GM18868 (cell line): ENCODE data around the gene ZNF32.
"Not testable (repeated sequence)": the region's sequence is repeated elsewhere in the genome, so short reads cannot be mapped to it uniquely, and the experiment has no call there.

ENCODE experiments used
- ATAC-seq: cut with Tn5 transposase; IDR thresholded peaks from one replicate; pipeline ENCODE4 v1.9.1; 2021; ENCODE audit warnings: mild to moderate bottlenecking, moderate library complexity; ENCODE audit not compliant: unreplicated experiment

ZNF32 gene

DNA sequence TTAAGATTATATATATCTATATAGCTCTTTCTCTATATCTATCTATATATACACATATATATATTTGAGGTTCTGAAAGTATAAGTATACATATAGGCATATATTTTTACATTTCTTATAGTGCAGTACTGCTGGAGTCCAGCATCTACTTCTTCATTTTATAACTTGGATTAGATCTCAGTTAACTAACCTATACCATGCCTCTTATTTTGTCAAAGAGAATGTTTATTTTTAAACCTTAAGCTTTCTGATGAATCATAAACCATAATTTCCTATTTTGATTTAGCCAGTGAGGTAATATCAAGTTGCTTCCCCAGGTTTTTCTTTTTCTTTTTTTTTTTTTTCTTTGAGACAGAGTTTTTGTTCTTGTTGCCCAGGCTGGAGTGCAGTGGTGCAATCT lies 8.1 kb downstream of the ZNF32 start:
- ATAC-seq = no peak

DNA sequence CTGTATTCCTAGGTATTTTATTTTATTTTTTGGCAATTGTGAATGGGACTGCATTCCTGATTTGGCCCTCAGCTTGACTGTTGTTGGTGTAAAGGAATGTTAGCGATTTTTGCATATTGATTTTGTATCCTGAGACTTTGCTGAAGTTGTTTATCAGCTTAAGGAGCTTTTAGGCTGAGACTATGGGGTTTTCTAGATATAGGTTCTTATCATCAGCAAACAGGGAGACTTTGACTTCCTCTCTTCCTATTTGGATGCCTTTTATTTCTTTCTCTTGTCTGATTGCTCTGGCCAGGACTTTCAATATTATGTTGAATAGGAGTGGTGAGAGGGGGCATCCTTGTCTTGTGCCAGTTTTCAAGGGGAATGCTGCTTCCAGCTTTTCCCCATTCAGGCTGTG lies 12.9 kb downstream of the ZNF32 start:
- ATAC-seq = not testable (repeated sequence)

DNA sequence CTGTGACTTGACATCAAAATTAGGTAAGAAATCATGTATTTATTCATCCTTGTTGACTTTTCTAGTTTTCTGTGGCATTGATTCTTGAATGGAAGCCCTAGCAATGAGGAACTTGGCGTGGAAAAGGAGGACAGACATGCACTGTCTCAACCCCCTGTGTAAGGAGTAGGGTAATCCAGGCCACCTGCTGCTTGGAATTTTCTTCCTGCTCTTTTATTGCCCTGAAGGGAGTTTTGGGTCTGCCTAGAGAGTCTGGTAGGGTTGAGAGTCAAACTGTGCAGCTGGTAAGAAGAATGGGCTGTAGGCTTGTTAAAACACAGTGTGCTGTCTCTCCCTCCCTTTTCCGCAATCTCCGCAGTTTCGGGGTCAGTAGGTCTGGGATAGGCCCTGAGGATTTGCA lies 19.7 kb downstream of the ZNF32 start:
- ATAC-seq = no peak

DNA sequence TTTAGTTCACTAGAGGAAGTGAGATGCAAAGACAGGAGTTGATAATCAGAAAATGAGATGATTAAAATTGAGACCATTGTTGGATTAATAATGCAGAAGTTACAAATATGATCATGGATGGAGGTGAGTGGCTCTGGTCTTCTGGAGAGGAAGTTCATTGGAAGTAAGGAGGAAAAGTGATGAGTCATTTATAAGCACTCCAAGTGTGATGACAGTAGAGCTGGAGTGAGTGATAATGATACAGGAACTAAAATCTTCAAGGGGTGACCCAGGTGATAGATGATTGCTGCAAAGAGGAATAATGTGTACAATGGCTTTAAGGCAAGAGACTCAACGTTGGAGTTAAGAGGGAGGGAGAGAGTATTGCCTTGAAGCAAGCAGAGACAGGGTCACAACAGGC lies 20.7 kb downstream of the ZNF32 start:
- ATAC-seq = no peak

DNA sequence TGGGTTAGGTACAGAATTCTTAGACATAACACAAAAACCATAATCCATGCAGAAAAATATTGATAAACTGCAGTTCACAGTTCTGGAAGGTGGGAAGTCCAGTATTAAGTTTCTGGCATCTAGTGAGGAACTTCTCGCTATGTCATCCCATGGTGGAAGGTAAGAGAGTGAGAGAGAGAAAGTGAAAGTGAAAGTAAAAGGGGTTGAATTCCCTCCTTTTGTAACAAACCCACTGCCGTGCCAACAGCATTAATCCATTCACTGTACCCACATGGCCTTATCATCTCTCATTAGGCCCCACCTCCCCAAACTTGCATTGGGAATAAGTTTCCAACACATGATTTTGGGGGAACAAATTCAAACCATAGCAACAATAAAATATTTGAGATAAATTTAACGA lies 25.3 kb downstream of the ZNF32 start:
- ATAC-seq = no peak

DNA sequence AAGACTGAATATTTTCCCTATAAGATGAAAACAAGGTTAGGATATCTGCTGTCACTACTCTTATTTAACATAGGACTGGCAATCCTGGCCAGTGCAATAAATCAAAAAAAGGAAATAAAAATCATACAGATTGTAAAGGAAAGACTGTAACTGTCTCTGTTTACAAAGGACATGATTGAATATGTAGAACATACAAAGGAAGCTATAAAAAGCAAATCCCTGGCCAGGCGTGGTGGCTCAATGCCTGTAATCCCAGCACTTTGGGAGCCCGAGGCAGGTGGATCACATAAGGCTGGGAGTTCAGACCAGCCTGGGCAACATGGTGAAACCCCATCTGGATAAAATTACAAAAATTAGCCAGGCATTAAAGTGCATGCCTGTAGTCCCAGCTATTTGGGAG lies 26.6 kb downstream of the ZNF32 start:
- no peak for ATAC-seq

DNA sequence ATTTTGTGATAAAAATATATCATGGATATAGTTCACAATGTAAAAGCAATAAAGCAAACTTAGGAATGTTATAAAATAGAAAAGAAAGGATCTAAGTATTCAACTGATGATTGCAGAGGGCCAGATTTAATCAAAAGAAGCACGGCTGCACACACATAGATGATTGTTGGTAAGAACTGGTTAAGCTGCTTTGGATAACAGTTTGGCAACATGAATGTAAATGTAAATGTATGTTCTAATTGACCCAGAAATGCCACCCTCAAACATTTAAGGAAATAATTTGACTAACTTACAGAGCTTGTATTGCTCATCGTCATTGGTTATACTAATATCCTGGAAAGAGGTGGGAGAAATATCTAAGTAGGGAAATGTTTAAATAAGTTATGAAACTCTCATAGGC lies 29.3 kb downstream of the ZNF32 start:
- no peak for ATAC-seq

DNA sequence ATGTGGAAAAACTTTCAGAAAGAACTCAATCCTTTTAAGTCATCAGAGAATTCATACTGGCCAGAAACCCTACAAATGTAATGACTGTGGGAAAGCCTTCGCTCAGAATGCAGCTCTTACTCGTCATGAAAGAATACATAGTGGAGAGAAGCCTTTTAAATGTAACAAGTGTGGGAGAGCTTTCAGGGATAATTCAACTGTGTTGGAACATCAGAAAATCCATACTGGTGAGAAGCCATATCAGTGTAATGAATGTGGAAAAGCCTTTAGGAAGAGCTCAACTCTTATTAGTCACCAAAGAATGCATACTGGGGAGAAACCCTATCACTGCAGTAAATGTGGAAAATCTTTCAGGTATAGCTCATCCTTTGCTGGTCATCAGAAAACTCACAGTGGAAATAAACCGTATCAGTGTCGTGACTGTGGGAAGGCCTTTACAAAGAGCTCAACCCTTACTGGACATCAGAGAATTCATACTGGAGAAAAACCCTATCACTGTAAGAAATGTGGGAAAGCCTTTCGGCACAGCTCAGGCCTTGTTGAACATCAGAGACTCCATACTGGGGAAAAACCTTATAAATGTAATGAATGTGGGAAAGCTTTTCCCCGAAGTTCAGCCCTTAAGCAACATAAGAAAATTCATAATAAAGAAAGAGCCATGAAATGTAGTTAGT lies 31.8 kb downstream of the ZNF32 start:
- ATAC-seq = no peak

DNA sequence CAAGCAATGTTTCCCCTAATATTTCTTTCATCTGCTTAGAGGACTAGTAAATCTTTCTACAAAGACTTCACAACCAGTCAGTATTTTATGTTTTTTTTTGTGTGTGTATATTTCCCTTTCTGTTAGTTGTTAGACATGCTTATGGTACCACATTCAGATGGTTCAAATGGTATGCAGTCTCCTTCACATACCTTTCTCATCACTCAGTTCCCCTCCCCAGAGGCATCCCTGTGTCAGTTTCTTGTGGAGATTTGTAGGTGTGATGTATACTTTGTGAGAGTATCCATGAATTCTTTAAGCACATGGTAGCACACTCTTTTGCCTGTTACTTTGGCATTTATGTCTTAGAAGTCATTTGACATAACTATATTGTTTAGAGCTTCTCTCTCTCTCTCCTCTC lies 38.0 kb downstream of the ZNF32 start:
- no peak for ATAC-seq

DNA sequence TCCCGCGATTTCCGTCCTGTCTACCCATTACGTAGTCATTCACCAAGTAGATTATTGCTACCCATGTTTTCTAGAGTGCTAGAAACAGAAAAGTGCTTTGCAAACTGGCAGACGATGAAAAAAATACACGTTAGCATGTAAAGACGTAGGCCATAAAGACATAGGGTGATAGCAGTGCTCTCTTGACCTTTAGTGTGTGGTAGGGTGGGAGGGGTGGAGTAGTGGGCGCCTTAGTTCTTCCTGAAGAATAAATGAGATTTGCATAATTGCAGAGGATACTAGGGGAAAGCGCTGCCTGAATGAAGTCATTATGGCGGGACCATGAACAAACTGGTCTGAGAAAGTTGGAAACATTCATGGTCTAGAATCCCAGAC lies 41.5 kb downstream of the ZNF32 start:
- ATAC-seq = no peak

DNA sequence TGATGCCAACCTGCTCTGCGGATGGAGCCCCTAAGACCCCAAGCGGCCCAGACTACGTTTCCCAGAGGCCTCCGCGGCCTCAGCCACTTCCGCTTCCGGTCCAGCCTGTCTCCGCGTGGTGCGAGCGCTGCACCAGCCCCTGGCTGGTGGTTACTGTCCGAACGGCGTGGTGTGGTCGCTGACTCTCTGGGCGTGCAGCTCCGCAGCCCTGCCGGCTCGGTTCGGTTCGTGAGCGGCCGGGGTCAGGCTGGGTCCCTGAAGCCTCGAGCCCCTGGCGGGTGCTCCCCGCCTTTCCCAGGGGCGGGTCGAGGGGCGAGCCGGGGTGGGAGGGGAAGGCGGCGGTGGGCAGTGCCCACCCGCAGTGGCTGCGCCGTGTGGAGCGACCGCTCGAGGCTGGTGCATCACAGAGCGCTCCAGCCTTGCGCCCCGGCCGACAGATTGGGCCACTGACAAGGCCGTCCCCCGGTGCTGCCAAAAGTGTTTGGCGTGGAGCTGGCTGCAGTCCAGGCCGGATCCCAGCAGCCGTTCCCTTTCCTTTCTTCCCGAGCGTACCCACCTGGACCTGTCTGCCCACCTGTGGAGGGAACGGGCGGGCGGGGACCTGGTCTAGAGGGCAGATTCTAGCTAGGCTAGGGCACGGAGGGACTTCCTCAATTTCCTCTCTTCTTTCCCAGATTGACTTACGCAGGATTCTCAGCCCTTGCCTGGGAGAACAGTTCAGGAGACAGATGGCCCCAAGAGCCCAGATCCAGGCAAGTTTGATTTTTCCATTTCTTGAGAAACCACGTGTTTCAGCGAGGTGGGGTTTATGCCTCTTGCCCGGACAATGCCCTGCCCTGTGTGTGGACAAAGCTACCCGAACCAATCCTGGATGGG lies 42.1 kb downstream of the ZNF32 start, which contains the start of gene ZNF485:
Gene ZNF485 (plus strand): TSS at position 116 of the 876 bp plus-strand sequence. CDS start 613 bp downstream, at position 729.
- ATAC-seq = peak; percentile 99

DNA sequence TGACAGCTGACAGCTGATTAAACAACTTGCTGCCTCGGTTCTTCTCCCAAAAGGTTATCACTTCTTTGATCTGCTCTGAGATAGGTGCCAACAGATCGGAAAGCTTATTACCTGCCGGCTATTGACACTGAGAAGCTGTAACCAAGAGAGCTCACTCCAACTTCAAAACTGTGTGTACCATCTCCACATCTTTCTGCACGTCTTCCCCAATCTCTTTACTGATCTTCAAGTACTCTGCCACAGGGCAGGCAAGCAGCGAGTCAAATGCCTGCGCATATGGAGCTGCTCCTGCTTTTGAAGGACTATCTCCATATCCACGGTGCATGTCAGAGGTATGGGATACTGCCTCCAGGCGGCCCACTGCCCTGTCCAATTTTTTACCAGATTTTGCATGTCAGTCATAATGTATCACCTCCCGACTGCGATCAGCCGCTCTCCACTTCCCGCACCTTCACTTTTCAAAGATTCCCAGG lies 42.8 kb downstream of the ZNF32 start:
- ATAC-seq = peak; percentile 19

DNA sequence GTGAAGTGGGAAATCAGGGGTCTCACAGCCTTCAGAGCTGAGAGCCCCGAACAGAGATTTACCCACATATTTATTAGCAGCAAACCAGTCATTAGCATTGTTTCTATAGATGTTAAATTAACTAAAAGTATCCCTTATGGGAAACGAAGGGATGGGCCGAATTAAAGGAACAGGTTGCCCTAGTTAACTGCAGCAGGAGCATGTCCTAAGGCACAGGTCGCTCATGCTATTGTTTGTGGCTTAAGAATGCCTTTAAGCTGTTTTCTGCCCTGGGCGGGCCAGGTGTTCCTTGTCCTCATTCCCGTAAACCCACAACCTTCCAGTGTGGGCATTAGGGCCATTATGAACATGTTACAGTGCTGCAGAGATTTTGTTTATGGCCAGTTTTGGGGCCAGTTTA lies 47.1 kb downstream of the ZNF32 start:
- not testable (repeated sequence) for ATAC-seq

DNA sequence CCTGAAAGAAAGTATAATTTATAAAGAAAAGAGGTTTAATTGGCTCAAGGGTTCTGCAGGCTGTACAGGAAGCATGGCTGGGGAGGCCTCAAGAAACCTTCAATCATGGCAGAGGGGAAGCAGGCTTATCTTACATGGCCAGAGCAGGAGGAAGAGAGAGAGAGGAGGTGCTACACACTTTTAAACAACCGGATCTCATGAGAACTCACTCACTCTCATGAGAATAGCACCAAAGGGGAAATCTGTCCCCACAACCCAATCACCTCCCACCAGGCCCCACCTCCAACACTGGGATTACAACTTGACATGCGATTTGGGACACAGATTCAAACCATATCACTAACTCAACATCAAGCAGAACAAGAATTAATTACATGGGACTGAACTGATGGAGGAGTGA lies 49.3 kb downstream of the ZNF32 start:
- ATAC-seq = no peak

DNA sequence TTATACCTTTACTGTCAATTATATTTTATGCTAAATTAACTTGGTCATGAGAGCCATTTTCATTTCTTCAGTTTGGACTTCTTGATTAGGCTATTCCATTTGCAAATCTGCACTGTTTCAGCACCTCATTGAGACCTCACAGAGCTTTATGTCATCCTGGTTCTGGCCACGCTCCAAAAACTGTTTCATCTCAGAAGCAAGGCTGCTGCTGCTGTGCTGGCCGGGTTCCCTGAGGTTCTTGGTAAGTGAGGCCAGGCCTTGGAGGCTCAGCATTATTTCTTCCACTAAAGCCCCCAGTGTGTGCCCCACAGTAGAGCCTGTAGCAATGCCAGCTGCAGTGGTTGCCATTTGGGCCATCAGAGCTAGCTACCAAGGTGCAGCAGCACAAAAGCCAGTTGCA lies 50.2 kb downstream of the ZNF32 start:
- no peak for ATAC-seq

DNA sequence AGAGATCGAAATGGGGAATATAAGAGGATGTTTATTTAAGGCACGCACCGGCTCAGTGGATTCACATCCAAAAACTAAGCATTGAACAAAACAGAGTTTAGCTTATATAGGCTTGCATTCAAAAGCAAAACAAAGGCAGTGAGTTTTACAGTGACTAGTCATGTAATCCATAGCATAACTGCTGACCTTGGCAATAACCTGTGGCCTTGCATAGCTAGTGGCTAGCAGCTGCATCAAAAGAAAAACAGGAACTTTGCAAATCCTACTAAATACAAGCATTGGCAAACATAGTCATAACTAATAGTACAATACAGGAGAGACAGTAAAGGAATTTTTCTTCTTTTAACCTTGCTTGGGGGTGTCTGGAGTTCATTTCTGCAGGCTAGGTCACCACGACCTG lies 52.1 kb downstream of the ZNF32 start:
- no peak for ATAC-seq

DNA sequence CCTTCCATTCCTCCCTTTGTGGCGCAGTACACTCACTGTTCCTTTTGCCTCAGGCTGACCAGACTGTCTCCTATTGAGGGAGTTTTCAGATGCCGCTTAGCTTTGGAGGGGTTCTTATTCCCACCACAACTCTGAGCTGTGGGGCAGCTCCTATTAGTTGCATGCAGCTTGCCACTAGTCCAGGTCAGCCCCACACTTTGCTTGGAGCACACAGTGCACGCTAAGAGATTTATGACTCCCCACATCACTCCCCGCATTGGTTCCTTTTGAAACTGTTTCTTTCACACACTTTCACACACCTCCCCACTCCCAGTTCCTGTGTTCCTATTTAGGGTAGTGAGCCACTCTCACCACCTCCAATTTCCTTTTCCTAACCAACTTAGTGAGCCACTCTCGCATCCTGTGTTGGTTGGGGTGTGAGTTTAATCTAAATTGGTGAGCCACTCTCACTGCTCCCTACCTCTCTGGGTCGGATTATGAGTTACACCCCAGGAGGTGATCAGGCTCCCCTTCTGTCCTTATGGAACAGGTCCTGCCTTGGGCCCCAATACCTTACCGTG lies 52.9 kb downstream of the ZNF32 start:
- peak; percentile 48 for ATAC-seq

DNA sequence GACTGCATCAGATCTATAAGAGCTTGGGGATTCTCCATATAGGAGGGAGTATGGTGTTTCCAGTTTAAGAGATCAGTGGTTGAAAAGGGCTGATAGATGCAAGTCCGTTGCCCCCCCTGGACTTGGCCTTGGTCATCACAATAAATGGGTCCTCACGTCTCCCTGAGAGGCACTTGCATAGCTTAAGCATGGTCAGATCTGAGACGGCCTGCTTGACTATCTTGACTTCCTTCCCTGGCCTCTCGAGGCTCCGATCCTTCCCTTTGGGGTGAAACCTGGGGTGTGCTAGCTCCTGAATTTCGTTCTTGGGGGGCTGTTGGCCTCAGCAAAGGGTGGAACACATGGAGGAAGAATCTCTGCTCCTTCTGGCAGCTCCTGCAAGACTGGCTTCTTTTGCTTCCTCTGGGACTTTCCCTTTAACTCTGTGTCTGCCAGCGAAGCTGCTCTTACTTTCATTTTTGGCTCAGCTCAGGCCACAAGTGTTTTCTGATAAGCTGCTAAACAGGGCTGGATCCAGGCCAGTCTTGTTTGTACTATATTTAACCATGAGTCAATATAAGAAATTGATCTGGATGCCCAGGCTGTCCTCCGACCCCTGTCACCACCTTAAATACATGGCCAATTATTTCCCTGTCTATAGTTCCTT lies 53.6 kb downstream of the ZNF32 start:
- ATAC-seq = peak; percentile 94
